HG02763 (cell line): ENCODE results near the gene NDRG4.

Experiments used
- ATAC-seq: cut with Tn5 transposase; IDR thresholded peaks from one replicate; pipeline ENCODE4 v1.9.1; 2021; ENCODE audit warnings: mild to moderate bottlenecking, moderate library complexity; ENCODE audit not compliant: unreplicated experiment

Gene NDRG4

GRCh38 chr16:58537124-58537906, 37.4 kb downstream of the NDRG4 start:
- ATAC-seq = no peak

GRCh38 chr16:58541711-58542110, 41.8 kb downstream of the NDRG4 start:
- no peak for ATAC-seq

- no peak for ATAC-seq
Observed at GRCh38 chr16:58542291-58542690, 42.3 kb downstream of the NDRG4 start.

- ATAC-seq = no peak
Observed at GRCh38 chr16:58543685-58544084, 43.7 kb downstream of the NDRG4 start.

- no peak for ATAC-seq
Observed at GRCh38 chr16:58548378-58548777, 48.4 kb downstream of the NDRG4 start.

- no peak for ATAC-seq
Observed at GRCh38 chr16:58551496-58551895, 51.6 kb downstream of the NDRG4 start.

- no peak for ATAC-seq
Observed at GRCh38 chr16:58556678-58557077, 56.7 kb downstream of the NDRG4 start.
